K562 (cell line): ENCODE measurements around the gene APOC1. TPM values are rescaled to one million over a fixed set of nuclear protein-coding genes. Genes with fewer than 3 reads are reported as not detected.
A peak's percentile ranks its signal among the peaks of the same experiment; 100 is the strongest.

Experiments
- ATAC-seq: fragments of 200-7000 bp; cut with Tn5 transposase; 3 replicates; pipeline ENCODE4 v1.9.1; 2020; ENCODE audit warnings: moderate library complexity
- BruUV-seq: library from RNA; stranded (reverse); fragments of 400-500 nt; replicated peaks from 2 replicates; lab custom pipeline; 2021; lab: Mats Ljungman, UMichigan
- CTCF ChIA-PET: fragments of 300-600 bp; formaldehyde crosslinking; extraction: SDS; loops from one replicate; lab custom pipeline; 2021; ENCODE audit warnings: low intra/inter-chr PET ratio; lab: Yijun Ruan, JAX
- POLR2A ChIA-PET: fragments of 300-600, 350-650 bp; sonication (Branson Sonifier 250); formaldehyde crosslinking; extraction: SDS; loops from one replicate; lab custom pipeline; 2021; ENCODE audit warnings: antibody characterized with exemption, inconsistent platforms; lab: Yijun Ruan, JAX
- DNase-seq, 4 experiments: peaks; one replicate each; pipeline versions ENCODE4 v3.0.0 to v3.0.0-alpha.2; 2011 to 2018; ENCODE audit warnings: low spot score in 3 of 4, mixed read lengths in 3 of 4; ENCODE audit errors: extremely low read depth in 1 of 4
- FAIRE-seq: peaks from 2 replicates; lab custom pipeline; 2011; peaks lifted over from hg19 to GRCh38; lab: Jason Lieb, UNC
- H2AFZ ChIP-seq: 2 replicates; pipeline ENCODE4 v1.6.0; 2011; ENCODE audit warnings: low read depth, low read length, control low read depth, inconsistent platforms
- H3K27ac ChIP-seq: fragments of 200-600 bp; 3 replicates; pipeline ENCODE4 v1.8.0; 2011; ENCODE audit warnings: low read depth, mild to moderate bottlenecking, control low read depth, inconsistent platforms, low read length, moderate library complexity, mixed read lengths; ENCODE audit errors: extremely low read depth
- H3K27me3 ChIP-seq, 2 experiments: fragments of 300-600 bp in 1 of 2; 2 replicates in 1 of 2; 3 replicates in 1 of 2; pipeline versions ENCODE4 v1.6.0 to v1.8.0; 2011; ENCODE audit warnings: inconsistent platforms in 2 of 2, low read length in 2 of 2, mild to moderate bottlenecking in 1 of 2, mixed read lengths in 1 of 2, moderate library complexity in 1 of 2; ENCODE audit not compliant: control insufficient read depth in 2 of 2, insufficient read depth in 2 of 2
- H3K36me3 ChIP-seq: fragments of 300-600 bp; 3 replicates; pipeline ENCODE4 v1.8.0; 2011; ENCODE audit warnings: mild to moderate bottlenecking, low read length, inconsistent platforms; ENCODE audit not compliant: control insufficient read depth, insufficient read depth
- H3K4me1 ChIP-seq, 2 experiments: fragments of 200-600 bp in 1 of 2; replicated peaks in 1 of 2; 2 replicates in 1 of 2; 3 replicates in 1 of 2; pipeline versions ENCODE4 v1.5.1 to v1.8.0; 2011; ENCODE audit warnings: inconsistent platforms in 2 of 2, low read length in 2 of 2, mild to moderate bottlenecking in 1 of 2, mixed read lengths in 1 of 2, moderate library complexity in 1 of 2; ENCODE audit not compliant: control insufficient read depth in 2 of 2, insufficient read depth in 2 of 2
- H3K4me2 ChIP-seq: 2 replicates; pipeline ENCODE4 v1.6.1; 2011; ENCODE audit warnings: low read length, control low read depth, inconsistent platforms, mixed read lengths; ENCODE audit not compliant: insufficient read depth
- H3K4me3 ChIP-seq: fragments of 200-600 bp; sonication (generic), shearing (Covaris generic); 2 replicates; pipeline ENCODE4 v1.5.1; 2016; ENCODE audit warnings: control low read depth, inconsistent platforms
- H3K79me2 ChIP-seq: fragments of 200-600 bp; 3 replicates; pipeline ENCODE4 v1.8.0; 2011; ENCODE audit warnings: low read length, inconsistent platforms; ENCODE audit not compliant: control insufficient read depth, insufficient read depth
- H3K9ac ChIP-seq, 2 experiments: 2 replicates each; pipeline versions ENCODE4 v1.6.0 to v1.6.1; 2011; ENCODE audit warnings: low read depth in 2 of 2, low read length in 2 of 2, control low read depth in 1 of 2, inconsistent platforms in 1 of 2, mild to moderate bottlenecking in 1 of 2, mixed read lengths in 1 of 2; ENCODE audit not compliant: insufficient read depth in 1 of 2
- H3K9me1 ChIP-seq: one replicate; pipeline ENCODE4 v1.6.0; 2011; ENCODE audit warnings: inconsistent platforms, mild to moderate bottlenecking, low read length, moderate library complexity; ENCODE audit not compliant: control insufficient read depth, insufficient read depth
- H3K9me3 ChIP-seq: replicated peaks from 2 replicates; pipeline ENCODE4 v1.5.1; 2011; ENCODE audit warnings: low read depth, low read length, inconsistent platforms; ENCODE audit not compliant: control insufficient read depth, insufficient read depth
- H4K20me1 ChIP-seq: replicated peaks from 2 replicates; pipeline ENCODE4 v1.6.1; 2011; ENCODE audit warnings: low read length, inconsistent platforms, mixed read lengths; ENCODE audit not compliant: control insufficient read depth, insufficient read depth
- BRCA1 ChIP-seq, 2 experiments: fragments of 450-650 bp in 1 of 2; sonication (generic) in 1 of 2; formaldehyde crosslinking in 1 of 2; IDR thresholded peaks; 2 replicates each; pipeline versions ENCODE4 v1.5.0 to v1.6.1; 2017 to 2020; ENCODE audit warnings: mild to moderate bottlenecking in 1 of 2, missing genetic modification reagents in 1 of 2
- EP300 ChIP-seq: IDR thresholded peaks from 2 replicates; pipeline ENCODE4 v1.6.1; 2012; ENCODE audit warnings: low read length, improper control_type of control experiment
- HDAC1 ChIP-seq, 2 experiments: fragments of 450-650 bp; IDR thresholded peaks; 2 replicates each; pipeline ENCODE4 v1.6.1; 2016 to 2017; ENCODE audit warnings: inconsistent platforms in 1 of 2, mild to moderate bottlenecking in 1 of 2, moderate library complexity in 1 of 2
- HDAC6 ChIP-seq: IDR thresholded peaks from 2 replicates; pipeline ENCODE4 v1.6.1; 2012; ENCODE audit warnings: low read depth, mild to moderate bottlenecking, control low read depth, inconsistent platforms, low read length, moderate library complexity
- KDM1A ChIP-seq, 2 experiments: fragments of 450-650 bp; IDR thresholded peaks; 2 replicates each; pipeline ENCODE4 v1.6.1; 2016; ENCODE audit warnings: mild to moderate bottlenecking in 2 of 2
- NFYB ChIP-seq: IDR thresholded peaks from 2 replicates; pipeline ENCODE4 v1.6.1; 2011; ENCODE audit warnings: mild to moderate bottlenecking, moderate library complexity; ENCODE audit not compliant: insufficient read length; ENCODE audit errors: extremely low read depth
- NR2C1 ChIP-seq, 2 experiments: fragments of 450-650 bp; IDR thresholded peaks; 2 replicates each; pipeline ENCODE4 v1.6.1; 2017; ENCODE audit warnings: mild to moderate bottlenecking in 2 of 2, antibody characterized with exemption in 1 of 2, inconsistent platforms in 1 of 2, missing compliant biosample characterization in 1 of 2, missing genetic modification characterization in 1 of 2
- PHF20 ChIP-seq: fragments of 450-650 bp; IDR thresholded peaks from 2 replicates; pipeline ENCODE4 v1.6.1; 2018; ENCODE audit not compliant: partially characterized antibody
- SMARCA4 ChIP-seq: fragments of 450-650 bp; IDR thresholded peaks from 2 replicates; pipeline ENCODE4 v1.6.1; 2016
- SPI1 ChIP-seq: IDR thresholded peaks from 2 replicates; pipeline ENCODE4 v1.6.1; 2011; ENCODE audit warnings: low read depth, low read length, control low read depth, borderline replicate concordance
- TEAD2 ChIP-seq: fragments of 450-650 bp; IDR thresholded peaks from 2 replicates; pipeline ENCODE4 v1.6.1; 2016; ENCODE audit warnings: missing genetic modification characterization, control low read depth, missing compliant biosample characterization
- ZEB2 ChIP-seq: fragments of 450-650 bp; IDR thresholded peaks from 2 replicates; pipeline ENCODE4 v1.6.1; 2016
- ZKSCAN1 ChIP-seq: fragments of 150-350 bp; IDR thresholded peaks from 2 replicates; pipeline ENCODE4 v1.6.1; 2016; ENCODE audit warnings: low read depth, low read length
- ZNF239 ChIP-seq: fragments of 250-450 bp; sonication (Bioruptor Pico); IDR thresholded peaks from 2 replicates; pipeline ENCODE4 v1.4.0; 2020; ENCODE audit warnings: mild to moderate bottlenecking
- WGBS: fragments of 100-300 bp; shearing (Covaris generic); methylation state at CpG from one replicate; pipeline ENCODE4 v1.1.6; 2016; ENCODE audit warnings: low coverage, mixed read lengths; ENCODE audit not compliant: insufficient coverage; ENCODE audit errors: missing lambda C conversion rate; 5-methylcytosine and 5-hydroxymethylcytosine counted together
- in situ Hi-C: fragments of 300-500 bp; cut with MboI; formaldehyde crosslinking; loops from 4 replicates; pipeline ENCODE4 v1.15.0; 2018; ENCODE audit warnings: inconsistent platforms, mixed read lengths
- intact Hi-C: fragments of 100-400 bp; cut with micrococcal nuclease; formaldehyde crosslinking; loops from 2 replicates; pipeline ENCODE4 v1.14.2; 2022
- polyA plus RNA-seq, 8 experiments: library from polyadenylated mRNA; depleted of rRNA in 4 of 8; stranded (reverse) in 5 of 8; unstranded in 3 of 8; fragments of >200 nt; fragmentation: Nextera tagmentation in 2 of 8; fragmentation: Illumina TruSeq in 1 of 8; extraction: Ambion mirVana in 2 of 8; extraction: Trizol in 1 of 8; gene quantifications; 2 replicates each; pipeline versions ENCODE4 v1.2.1 to v1.2.3, GENCODE V29; 2011 to 2014; ENCODE audit warnings: inconsistent platforms in 1 of 8, missing spikeins in 1 of 8
- total RNA-seq, 7 experiments: library from RNA; depleted of rRNA in 6 of 7; stranded (reverse); fragments of >200 nt in 6 of 7; fragmentation: Illumina TruSeq in 2 of 7; extraction: Trizol in 2 of 7; gene quantifications; 2 replicates each; pipeline versions ENCODE4 v1.2.1 to v1.2.3, GENCODE V29; 2011 to 2021; ENCODE audit warnings: low replicate concordance in 1 of 7
- TF ChIP-seq, protein P1 (sequence below): fragments of 250-450 bp; sonication (Bioruptor Pico); IDR thresholded peaks from 2 replicates; pipeline ENCODE4 v1.9.0; 2021; ENCODE audit warnings: mild to moderate bottlenecking
- TF ChIP-seq, protein P2 (sequence below): fragments of 250-450 bp; sonication (Bioruptor Pico); IDR thresholded peaks from 2 replicates; pipeline ENCODE4 v1.8.0; 2021; ENCODE audit warnings: moderate library complexity, mild to moderate bottlenecking, inconsistent platforms
- TF ChIP-seq, protein P3 (sequence below): fragments of 450-650 bp; formaldehyde crosslinking; IDR thresholded peaks from 2 replicates; pipeline ENCODE4 v1.4.0; 2022; ENCODE audit warnings: missing genetic modification characterization

APOC1 gene
- total and polyA plus RNA-seq, 9 of the 15 experiments (the other 6 are each of a cell fraction or from before 2014, with no cell fraction given), result 115 to 408 (median 220) TPM

DNA sequence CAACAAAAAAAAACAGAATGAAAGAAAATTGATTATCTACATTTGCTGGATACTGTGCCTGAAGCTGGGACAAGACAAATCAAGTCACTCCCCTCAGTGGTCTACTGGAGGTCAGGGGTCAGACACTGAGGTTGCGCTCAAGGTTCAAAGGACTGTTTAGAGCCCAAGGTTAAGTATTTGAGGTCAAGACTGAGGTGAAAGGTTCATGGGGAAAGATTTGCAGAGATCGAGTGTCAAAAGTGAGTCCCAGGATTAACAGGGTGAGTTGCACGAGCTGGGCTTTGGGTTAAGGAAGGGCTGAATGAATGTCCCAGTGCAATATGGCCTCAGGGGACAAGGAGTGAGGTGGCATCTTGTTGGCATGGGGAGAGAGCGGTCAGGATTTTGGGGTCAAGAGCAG is 26.8 kb upstream of the APOC1 start:
- Histone ChIP-seq H3K27me3 (no peaks in the 10 kb centered on the region), H3K36me3 (peaks cover 29% of the 10 kb centered on the region), H3K4me3 (no peak overlapping the region), H3K79me2 (peaks cover 18% of the 10 kb centered on the region), H3K4me1 (peaks cover 16 to 21% of the 10 kb centered on the region in 2 experiments), H3K4me2 (no peak overlapping the region), H2AFZ (no peak overlapping the region), H3K9me1 (no peaks in the 10 kb centered on the region), H3K9ac (no peak overlapping the region), H4K20me1 (0 out of 2 replicates have a peak, but pooled peaks cover 6% of the 10 kb centered on the region), H3K27ac (no peak overlapping the region), H3K9me3 (no peaks in the 10 kb centered on the region; the same call in 1 of the 2 replicates)
- FAIRE-seq (no peak), DNase-seq (no peak), ATAC-seq (no peak)
- 73% methylated on average over 4 of the region's 4 CpGs for WGBS
- ChIA-PET CTCF (no interaction called here), POLR2A (no interaction called here)
- in situ Hi-C loops, result no loop called here
- TF ChIP-seq ZNF239 (CRISPR knock-in tag) (no peak), BRCA1 (IDR thresholded peaks at IDR 0.05) (no peak), BRCA1 (CRISPR knock-in tag; IDR thresholded peaks at IDR 0.05) (no peak), ZEB2 (no peak), PHF20 (no peak), HDAC6 (no peak), SMARCA4 (no peak), HDAC1 (IDR thresholded peaks at IDR 0.05) (0 out of 4 replicates have a peak, but pooled peaks of 1 of the 2 experiments have one; percentile 24), TEAD2 (tag) (no peak), EP300 (no peak), KDM1A (IDR thresholded peaks at IDR 0.05) (peak; percentile 94 to 97), NR2C1 (IDR thresholded peaks at IDR 0.05) (no peak; the same call in 1 of the 2 replicates), NR2C1 (tag; IDR thresholded peaks at IDR 0.05) (0 out of 2 replicates have a peak, but pooled peaks have one; percentile 10), NFYB (no peak), ZKSCAN1 (no peak), SPI1 (no peak)
- TF ChIP-seq, protein P1, sequence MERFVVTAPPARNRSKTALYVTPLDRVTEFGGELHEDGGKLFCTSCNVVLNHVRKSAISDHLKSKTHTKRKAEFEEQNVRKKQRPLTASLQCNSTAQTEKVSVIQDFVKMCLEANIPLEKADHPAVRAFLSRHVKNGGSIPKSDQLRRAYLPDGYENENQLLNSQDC (CRISPR knock-in tag), result no peak
- TF ChIP-seq, protein P2, sequence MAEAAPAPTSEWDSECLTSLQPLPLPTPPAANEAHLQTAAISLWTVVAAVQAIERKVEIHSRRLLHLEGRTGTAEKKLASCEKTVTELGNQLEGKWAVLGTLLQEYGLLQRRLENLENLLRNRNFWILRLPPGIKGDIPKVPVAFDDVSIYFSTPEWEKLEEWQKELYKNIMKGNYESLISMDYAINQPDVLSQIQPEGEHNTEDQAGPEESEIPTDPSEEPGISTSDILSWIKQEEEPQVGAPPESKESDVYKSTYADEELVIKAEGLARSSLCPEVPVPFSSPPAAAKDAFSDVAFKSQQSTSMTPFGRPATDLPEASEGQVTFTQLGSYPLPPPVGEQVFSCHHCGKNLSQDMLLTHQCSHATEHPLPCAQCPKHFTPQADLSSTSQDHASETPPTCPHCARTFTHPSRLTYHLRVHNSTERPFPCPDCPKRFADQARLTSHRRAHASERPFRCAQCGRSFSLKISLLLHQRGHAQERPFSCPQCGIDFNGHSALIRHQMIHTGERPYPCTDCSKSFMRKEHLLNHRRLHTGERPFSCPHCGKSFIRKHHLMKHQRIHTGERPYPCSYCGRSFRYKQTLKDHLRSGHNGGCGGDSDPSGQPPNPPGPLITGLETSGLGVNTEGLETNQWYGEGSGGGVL (CRISPR knock-in tag), result no peak
- TF ChIP-seq, protein P3, sequence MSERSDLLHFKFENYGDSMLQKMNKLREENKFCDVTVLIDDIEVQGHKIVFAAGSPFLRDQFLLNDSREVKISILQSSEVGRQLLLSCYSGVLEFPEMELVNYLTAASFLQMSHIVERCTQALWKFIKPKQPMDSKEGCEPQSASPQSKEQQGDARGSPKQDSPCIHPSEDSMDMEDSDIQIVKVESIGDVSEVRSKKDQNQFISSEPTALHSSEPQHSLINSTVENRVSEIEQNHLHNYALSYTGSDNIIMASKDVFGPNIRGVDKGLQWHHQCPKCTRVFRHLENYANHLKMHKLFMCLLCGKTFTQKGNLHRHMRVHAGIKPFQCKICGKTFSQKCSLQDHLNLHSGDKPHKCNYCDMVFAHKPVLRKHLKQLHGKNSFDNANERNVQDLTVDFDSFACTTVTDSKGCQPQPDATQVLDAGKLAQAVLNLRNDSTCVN (CRISPR knock-in tag), result no peak
- no TSS peak for BruUV-seq
- intact Hi-C loops, result no loop called here
